ENCODE data around the gene BCAS3.

BCAS3 gene

DNA sequence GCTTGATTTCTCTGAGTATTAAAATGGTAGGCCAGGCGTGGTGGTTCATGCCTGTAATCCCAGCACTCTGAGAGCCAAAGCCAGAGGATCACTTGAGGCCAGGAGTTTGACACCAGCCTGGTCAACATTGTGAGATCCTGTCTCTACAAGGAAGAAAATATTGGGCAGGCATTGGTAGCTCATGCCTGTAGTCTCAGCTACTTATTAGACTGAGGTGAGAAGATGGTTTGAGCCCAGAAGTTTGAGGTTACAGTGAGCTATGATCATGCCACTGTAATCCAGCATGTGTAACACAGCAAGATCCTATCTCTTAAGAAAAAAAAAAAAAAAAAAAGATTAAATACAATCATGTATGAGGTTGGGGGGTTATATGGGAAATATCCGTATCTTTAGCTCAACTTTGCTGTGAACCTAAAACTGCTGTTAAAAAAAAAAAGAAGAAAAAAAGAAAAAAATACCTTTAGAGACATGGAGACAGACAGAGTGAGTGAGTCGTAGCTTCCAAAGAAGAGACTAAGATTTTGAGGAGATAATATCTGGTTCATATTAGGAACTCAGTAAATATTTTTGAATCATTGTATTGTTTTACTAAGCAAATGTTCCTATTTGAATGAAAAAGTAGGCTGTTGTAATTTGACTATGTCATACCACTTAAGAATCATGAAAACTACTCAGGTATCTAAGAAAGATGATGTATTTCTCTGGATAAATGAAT is 396.3 kb downstream of the BCAS3 start:
- no peak for DNase-seq

GRCh38 chr17:61075988-61076387 is 398.3 kb downstream of the BCAS3 start:
- DNase-seq = no peak

DNA sequence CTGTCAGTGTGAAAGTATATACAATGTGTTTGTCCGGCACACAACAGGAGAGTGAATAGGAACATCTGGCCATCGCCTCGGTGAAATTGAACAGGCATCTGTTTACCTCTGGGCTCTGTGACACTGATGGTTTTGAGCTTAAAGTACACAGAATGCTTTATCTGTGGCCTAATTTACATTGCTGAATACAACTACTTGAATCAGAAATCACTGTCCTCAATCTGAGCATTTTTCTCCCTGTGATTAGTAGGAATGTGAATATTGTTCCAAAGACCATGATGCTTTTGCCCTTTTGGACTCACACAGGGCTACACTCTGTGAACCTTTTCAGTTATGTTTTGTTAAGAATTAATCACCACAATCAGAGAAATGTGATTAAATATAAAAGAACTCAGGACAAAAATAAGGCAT is 399.0 kb downstream of the BCAS3 start:
- DNase-seq = no peak

DNA sequence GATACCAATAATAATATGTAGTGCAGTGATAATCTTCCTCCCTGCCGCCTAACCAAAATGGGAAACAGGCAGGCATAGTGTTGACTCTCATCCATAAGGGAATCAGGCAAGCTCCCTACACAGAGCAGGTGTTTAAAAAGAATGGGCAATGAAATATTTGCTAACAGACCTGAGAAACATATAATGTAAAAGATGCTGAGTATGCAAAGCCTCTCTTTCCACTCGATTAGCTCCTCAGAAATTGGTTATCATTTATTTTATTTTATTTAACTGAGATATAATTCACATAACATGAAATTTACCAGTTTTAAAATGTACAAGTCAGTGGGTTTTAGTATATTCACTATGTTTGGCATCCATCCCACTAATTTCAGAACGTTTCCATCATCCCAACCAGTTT is 404.3 kb downstream of the BCAS3 start:
- no peak for DNase-seq

GRCh38 chr17:61084260-61084659 is 406.6 kb downstream of the BCAS3 start:
- no peak for DNase-seq

DNA sequence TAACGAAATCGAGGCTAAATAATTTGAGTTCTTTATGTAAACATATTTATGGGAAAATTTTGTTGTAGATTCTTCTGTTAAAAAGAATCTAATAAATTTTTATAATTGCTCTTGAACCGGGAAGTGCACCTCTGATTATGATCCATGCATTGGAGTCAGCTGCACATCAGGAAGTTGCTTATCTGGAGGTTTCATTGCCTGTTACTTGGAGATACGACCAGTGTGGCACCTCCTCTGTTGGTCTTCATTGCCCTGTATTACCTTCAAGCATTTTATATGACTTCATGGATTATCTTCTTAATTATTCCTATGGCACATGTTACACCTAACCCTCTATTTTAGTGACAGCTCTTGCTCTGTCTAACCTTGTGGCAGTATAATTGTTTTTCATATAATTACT is 409.4 kb downstream of the BCAS3 start:
- no peak for DNase-seq

GRCh38 chr17:61088556-61088955 is 410.9 kb downstream of the BCAS3 start:
- DNase-seq = no peak

DNA sequence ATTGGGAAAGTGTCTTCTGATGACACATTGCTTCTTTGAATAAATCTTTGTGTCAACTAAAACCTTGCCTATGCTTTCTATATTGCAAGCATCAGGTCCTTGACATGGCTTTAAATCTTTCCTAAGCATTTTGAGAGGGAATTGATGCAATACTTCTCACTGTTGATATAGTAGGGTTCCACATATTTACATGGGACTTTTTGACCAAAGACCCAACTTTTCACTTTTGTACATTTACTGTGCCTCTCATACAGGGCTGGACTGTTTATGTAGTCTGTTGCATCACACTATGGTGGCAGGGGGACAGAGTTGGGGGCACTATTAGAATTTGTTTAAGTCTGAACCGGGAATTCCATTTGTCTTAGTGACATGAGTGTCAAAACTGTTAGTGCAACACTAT is 413.4 kb downstream of the BCAS3 start:
- DNase-seq = no peak

DNA sequence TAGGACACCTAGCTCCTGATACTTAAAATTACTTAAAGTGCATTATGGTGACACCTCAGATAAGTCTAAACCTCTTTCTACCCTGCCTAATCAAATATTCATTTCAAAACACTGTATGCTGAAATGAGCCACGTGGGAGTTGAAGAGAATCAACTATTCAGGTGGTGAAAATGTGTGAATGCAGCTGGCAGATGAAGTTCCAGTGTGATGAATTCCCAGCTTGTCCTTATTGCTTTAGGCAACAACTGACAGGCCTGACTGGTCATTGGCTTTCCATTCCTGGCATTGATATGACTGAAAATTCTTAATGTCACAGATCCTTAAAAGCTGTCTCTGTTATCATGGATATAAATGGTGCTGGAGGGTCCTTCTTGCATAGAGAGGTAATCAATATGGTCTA is 420.1 kb downstream of the BCAS3 start:
- no peak for DNase-seq

DNA sequence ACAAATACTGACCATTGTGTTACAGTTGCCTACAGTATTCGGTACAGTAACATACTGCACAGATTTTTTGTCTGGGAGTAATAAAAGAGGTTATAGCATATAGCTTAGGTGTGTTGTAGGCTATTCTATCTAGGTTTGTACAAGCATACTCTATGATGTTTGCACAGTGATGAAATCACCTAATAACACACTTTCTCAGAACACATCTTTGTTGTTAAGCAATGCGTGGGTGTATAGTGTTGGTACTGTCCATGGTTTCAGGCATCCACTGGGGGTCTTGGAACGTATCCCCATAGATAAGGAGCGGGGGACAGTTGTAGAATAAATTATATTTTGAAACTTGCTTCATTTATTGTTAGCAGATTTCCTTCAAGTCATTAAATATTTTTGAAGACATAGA is 428.7 kb downstream of the BCAS3 start:
- DNase-seq = no peak

DNA sequence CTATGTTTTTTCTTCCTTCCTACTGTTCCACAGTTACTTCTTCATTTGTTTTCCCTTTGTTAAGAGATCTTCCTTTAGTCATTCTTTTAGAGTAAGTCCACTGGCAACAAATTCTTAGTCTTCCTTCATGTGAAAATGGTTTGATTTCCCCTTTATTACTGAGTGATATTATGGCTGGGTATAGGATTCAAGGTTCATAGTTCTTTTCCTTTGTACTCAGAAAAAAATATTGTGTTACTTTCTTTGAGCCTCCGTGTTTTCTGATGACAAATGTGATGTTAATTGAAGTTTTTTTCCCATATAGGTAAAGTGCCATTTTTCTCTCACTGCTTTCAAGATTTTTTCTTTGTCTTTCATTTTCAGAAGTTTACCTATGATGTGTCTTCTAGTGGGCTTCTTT is 438.9 kb downstream of the BCAS3 start:
- no peak for DNase-seq

- DNase-seq = no peak
Observed at GRCh38 chr17:61117983-61118382, 440.3 kb downstream of the BCAS3 start.

- no peak for DNase-seq
Observed at GRCh38 chr17:61118871-61119270, 441.2 kb downstream of the BCAS3 start.

DNA sequence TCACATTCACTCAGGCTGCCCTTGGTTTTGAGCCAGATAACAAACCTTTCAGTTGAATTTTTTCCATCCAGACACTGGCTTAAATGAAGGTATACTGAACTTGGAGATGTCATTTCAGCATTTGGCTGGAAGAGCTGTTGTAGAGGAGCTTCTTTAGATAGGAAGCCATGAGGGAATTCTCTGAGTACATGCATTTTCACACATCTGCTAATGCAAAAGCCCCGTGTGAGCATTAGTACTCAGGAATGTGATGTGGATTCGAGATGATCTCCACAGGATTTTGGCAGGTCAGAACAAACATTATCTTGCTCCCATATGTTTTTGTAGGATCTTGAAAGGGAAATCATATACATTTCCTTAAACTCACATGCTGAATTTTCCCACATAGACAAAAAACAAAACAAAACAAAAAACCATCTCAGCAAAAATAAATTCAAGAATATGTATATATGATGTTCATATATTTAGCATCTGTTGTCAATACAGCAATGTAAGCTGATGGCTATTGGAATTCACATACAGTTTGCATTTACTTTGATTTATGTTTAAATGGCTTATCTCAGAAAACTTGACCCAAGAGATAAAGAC is 444.8 kb downstream of the BCAS3 start:
- no peak for DNase-seq

DNA sequence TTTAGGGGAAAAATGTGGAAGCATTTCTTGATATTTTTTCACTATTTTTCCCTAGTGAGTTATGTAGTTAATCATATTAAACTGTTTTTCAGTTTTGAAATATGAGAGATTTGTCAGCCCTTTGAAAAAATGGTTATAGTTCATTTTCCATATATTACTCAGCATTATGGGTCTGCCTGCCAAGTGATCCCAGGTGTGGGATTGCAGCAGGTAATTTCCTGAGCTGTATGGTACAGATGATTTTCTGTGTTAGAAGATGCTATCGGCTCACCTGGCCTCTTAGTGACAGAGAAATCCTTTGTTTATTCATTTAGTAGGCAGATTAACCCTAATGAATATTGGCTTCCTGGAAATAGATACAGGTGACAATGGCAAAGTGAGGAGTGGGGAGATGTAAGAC is 446.9 kb downstream of the BCAS3 start:
- DNase-seq = no peak

- no peak for DNase-seq
Observed at GRCh38 chr17:61126473-61127249, 449.0 kb downstream of the BCAS3 start.

DNA sequence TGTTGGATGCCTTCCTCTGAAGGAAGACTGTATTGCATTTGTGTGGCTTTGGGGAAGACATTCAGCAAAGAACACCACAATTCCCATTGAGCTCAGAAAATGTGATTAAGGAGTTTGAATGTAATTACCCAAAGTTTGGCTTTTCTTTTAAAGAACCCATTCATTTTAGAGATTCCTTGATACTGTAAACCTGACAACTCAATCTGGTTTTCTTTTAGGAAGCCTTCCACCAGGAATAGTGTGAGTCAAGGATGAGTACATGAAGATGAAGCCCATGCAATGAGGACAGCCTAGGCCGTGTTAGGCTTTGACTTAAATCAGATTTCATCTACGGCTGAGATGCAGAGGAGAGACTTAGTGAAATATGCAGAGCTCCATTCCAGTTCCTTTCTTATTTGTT is 450.3 kb downstream of the BCAS3 start:
- no peak for DNase-seq

GRCh38 chr17:61128661-61129115 is 451.0 kb downstream of the BCAS3 start:
- no peak for DNase-seq

- DNase-seq = no peak
Observed at GRCh38 chr17:61129267-61130254, 451.9 kb downstream of the BCAS3 start.

DNA sequence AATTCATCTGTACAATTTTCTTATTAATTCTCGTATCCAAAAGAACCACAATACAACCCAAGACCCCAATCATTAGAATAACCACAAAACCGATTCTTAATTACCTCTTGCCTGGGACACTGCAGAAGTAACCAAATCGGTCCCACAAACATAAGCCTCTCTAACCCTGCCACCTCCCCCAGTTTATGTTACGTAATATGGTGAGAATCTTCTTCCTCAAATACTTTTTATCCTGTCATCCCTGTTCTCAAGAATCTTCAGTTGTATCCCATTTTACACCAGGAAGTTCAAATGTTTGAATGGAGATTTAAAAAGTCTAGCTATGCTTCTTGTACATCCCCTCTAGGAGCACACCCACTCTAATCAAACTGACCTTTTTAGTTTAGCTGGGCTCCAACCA is 452.7 kb downstream of the BCAS3 start:
- DNase-seq = no peak

- DNase-seq = no peak
Observed at GRCh38 chr17:61131585-61131984, 453.9 kb downstream of the BCAS3 start.

DNA sequence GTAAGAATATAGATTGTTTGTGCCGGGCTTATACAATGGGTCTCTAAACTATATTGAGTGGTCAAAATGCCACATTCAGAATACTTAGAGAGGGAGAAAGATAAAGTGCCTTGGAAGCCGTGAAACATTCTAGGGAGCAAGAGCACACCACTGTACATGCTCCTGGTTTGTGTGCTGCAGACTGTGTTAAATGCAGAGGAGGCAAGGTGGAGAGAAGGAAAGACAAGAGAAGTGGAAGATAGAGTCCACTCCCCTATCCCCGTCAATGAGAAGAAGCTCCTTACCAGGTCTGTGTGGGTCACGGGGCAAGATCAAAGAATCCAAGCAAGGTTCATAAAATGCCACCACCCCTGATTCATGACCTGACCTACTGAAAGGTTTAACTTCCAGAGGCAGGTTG is 454.9 kb downstream of the BCAS3 start:
- DNase-seq = no peak

- DNase-seq = no peak
Observed at GRCh38 chr17:61133853-61134252, 456.2 kb downstream of the BCAS3 start.

Measured in hippocampal formation (tissue), 2 donors.